Loucy (cell line): Measurements from ENCODE around the gene HLA-DRB1.

Experiments
- EZH2phosphoT487 ChIP-seq: fragments of 200-600 bp; IDR thresholded peaks from 2 replicates; pipeline ENCODE4 v1.6.1; 2018; ENCODE audit warnings: antibody characterized with exemption, mild to moderate bottlenecking, moderate library complexity, borderline replicate concordance
- TF ChIP-seq, protein P1 (sequence below): fragments of 200-600 bp; sonication (generic); conservative IDR thresholded peaks from 2 replicates; pipeline ENCODE4 v1.5.1; 2014; ENCODE audit warnings: mild to moderate bottlenecking, antibody characterized with exemption, low read length

DNA sequence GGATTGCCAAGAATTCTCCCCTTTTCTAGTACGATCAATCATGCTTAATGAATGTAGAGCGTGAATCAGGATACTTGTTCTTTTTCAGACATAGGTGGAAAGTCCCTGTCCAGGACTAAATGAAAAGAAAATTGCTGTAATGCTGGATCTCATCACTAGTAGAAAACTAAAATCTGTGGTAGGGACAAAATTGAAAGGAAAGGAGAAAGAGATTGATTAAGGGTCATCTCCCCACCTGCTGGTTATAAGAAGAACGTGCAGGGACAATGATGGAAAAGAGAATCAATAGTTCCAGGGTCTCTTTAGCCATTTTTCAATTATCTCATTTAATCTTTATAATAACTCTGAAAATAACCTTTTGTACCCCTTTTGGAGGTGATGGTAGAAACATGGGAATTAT lies 18.7 kb upstream of the HLA-DRB1 start:
- TF ChIP-seq, protein P1, sequence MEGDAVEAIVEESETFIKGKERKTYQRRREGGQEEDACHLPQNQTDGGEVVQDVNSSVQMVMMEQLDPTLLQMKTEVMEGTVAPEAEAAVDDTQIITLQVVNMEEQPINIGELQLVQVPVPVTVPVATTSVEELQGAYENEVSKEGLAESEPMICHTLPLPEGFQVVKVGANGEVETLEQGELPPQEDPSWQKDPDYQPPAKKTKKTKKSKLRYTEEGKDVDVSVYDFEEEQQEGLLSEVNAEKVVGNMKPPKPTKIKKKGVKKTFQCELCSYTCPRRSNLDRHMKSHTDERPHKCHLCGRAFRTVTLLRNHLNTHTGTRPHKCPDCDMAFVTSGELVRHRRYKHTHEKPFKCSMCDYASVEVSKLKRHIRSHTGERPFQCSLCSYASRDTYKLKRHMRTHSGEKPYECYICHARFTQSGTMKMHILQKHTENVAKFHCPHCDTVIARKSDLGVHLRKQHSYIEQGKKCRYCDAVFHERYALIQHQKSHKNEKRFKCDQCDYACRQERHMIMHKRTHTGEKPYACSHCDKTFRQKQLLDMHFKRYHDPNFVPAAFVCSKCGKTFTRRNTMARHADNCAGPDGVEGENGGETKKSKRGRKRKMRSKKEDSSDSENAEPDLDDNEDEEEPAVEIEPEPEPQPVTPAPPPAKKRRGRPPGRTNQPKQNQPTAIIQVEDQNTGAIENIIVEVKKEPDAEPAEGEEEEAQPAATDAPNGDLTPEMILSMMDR = no peak
- TF ChIP-seq EZH2phosphoT487 = no peak
